Measurements from ENCODE around the gene CFAP20.
A peak's percentile ranks its signal among the peaks of the same experiment; 100 is the strongest.

CFAP20 gene

GRCh38 chr16:58129097-58129936 lies at the start of gene CFAP20:
Gene CFAP20, minus strand, starts transcription at chr16:58129381. Its CDS starts 266 bp downstream, at chr16:58129115.
- peak; percentile 96 for DNase-seq
- ATAC-seq: peak; percentile 95

GRCh38 chr16:58177353-58177710 lies 48.2 kb upstream of the CFAP20 start:
- ATAC-seq (peak; percentile 88), DNase-seq (peak; percentile 28)

GRCh38 chr16:58176608-58177352 lies 47.6 kb upstream of the CFAP20 start:
- ATAC-seq (peak; percentile 66), DNase-seq (no peak)

- ATAC-seq: no peak
- no peak for DNase-seq
Measured at GRCh38 chr16:58170223-58170622, 41.0 kb upstream of the CFAP20 start.

GRCh38 chr16:58160855-58161254 lies 31.7 kb upstream of the CFAP20 start:
- DNase-seq (no peak), ATAC-seq (no peak)

GRCh38 chr16:58158725-58159124 lies 29.5 kb upstream of the CFAP20 start:
- no peak for DNase-seq
- no peak for ATAC-seq

GRCh38 chr16:58157951-58158540 lies 28.9 kb upstream of the CFAP20 start:
- no peak for ATAC-seq
- no peak for DNase-seq

- ATAC-seq (no peak), DNase-seq (no peak)
Measured at GRCh38 chr16:58157239-58157638, 28.1 kb upstream of the CFAP20 start.

GRCh38 chr16:58155839-58156238 lies 26.7 kb upstream of the CFAP20 start:
- ATAC-seq: no peak
- no peak for DNase-seq

- ATAC-seq (no peak), DNase-seq (no peak)
Measured at GRCh38 chr16:58154345-58154744, 25.2 kb upstream of the CFAP20 start.

- DNase-seq (no peak), ATAC-seq (no peak)
Measured at GRCh38 chr16:58152246-58152868, 23.2 kb upstream of the CFAP20 start.

GRCh38 chr16:58148526-58148925 lies 19.3 kb upstream of the CFAP20 start:
- DNase-seq (no peak), ATAC-seq (no peak)

GRCh38 chr16:58148099-58148498 lies 18.9 kb upstream of the CFAP20 start:
- ATAC-seq (no peak), DNase-seq (no peak)

- no peak for ATAC-seq
- no peak for DNase-seq
Measured at GRCh38 chr16:58138852-58139251, 9.7 kb upstream of the CFAP20 start.

GRCh38 chr16:58137581-58137980 lies 8.4 kb upstream of the CFAP20 start:
- no peak for ATAC-seq
- DNase-seq: no peak

GRCh38 chr16:58128711-58129096 lies 477 bp downstream of the CFAP20 start:
- no peak for ATAC-seq
- DNase-seq: no peak

- DNase-seq (no peak), ATAC-seq (no peak)
Measured at GRCh38 chr16:58128181-58128631, 975 bp downstream of the CFAP20 start.

- DNase-seq: no peak
- no peak for ATAC-seq
Measured at GRCh38 chr16:58127634-58128033, 1.5 kb downstream of the CFAP20 start.

- no peak for DNase-seq
- ATAC-seq: no peak
Measured at GRCh38 chr16:58127033-58127556, 2.1 kb downstream of the CFAP20 start.

GRCh38 chr16:58126451-58126961 lies 2.7 kb downstream of the CFAP20 start:
- ATAC-seq: no peak

GRCh38 chr16:58125781-58126335 lies 3.3 kb downstream of the CFAP20 start:
- no peak for DNase-seq
- no peak for ATAC-seq

More at GRCh38 chr16:58126451-58126961, 2.7 kb downstream of the CFAP20 start:
- DNase-seq: no peak

GRCh38 chr16:58125041-58125440 lies 4.1 kb downstream of the CFAP20 start:
- DNase-seq: no peak
- ATAC-seq: no peak

All from stimulated activated naive CD8-positive, alpha-beta T cell treated with anti-CD3 and anti-CD28 coated beads, Interleukin-15, Interleukin-2, amounts not matched to agents 100 U/mL and 50 U/mL, for 24 hours (primary cell).